GM12801 (cell line): ENCODE data around the gene SPIN1.

Source experiments
- TF ChIP-seq, protein P1 (sequence below): IDR thresholded peaks from one replicate; pipeline ENCODE4 v1.5.1; 2011; ENCODE audit warnings: control low read depth; ENCODE audit not compliant: insufficient read length; ENCODE audit errors: extremely low read depth

SPIN1 gene

DNA sequence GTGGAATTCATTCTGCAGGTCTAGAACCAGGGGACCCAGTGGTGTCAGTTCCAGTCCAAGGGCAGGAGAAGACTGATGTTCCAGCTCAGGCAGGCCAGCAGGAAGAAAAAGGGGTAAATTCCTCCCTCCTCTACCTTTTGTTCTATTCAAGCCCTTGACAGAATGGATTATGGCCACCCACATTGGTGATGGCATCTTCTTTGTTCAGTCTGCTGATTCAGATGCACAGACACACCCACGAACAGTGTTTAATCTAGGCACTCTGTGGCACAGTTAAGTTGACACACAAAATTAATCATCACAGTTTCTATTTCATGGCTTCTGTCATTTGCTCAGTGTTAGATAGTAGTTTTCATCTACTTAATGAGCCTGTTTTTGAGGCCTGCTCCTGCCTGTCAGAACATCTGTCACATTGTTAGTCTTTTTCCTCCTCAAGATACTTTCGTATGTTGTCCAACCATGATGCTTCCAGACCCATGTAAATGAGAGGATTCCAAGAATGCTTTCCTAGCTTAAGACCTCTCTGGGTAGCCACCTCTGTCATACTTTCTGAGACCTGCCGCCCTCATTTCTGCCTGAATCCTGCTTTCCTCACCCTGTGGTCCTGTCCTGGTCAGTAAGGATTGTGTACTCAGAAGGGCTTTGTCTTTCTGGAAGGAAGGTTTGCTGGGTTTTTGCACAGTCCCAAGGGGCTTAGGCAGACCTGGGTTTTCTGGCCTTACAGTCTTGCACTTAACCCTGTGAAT lies 72.5 kb downstream of the SPIN1 start:
- TF ChIP-seq, protein P1, sequence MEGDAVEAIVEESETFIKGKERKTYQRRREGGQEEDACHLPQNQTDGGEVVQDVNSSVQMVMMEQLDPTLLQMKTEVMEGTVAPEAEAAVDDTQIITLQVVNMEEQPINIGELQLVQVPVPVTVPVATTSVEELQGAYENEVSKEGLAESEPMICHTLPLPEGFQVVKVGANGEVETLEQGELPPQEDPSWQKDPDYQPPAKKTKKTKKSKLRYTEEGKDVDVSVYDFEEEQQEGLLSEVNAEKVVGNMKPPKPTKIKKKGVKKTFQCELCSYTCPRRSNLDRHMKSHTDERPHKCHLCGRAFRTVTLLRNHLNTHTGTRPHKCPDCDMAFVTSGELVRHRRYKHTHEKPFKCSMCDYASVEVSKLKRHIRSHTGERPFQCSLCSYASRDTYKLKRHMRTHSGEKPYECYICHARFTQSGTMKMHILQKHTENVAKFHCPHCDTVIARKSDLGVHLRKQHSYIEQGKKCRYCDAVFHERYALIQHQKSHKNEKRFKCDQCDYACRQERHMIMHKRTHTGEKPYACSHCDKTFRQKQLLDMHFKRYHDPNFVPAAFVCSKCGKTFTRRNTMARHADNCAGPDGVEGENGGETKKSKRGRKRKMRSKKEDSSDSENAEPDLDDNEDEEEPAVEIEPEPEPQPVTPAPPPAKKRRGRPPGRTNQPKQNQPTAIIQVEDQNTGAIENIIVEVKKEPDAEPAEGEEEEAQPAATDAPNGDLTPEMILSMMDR, result no peak

DNA sequence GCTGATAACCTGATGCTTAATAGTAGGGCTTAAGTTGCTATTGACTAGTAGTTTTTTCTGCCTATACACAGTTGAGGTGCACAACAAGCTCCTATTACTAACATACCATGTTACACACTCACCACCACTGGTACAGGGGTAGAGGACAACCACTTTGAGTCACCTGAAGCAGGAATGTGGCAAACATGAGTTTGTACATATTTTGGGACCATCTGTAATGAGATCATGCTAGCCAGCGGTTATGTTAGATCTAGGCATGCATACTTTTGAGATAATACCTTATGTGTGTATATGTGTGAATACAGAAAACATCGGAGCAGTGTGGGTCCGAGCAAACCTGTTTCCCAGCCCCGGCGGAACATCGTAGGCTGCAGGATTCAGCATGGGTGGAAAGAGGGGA lies 73.9 kb downstream of the SPIN1 start:
- TF ChIP-seq, protein P1, result no peak

DNA sequence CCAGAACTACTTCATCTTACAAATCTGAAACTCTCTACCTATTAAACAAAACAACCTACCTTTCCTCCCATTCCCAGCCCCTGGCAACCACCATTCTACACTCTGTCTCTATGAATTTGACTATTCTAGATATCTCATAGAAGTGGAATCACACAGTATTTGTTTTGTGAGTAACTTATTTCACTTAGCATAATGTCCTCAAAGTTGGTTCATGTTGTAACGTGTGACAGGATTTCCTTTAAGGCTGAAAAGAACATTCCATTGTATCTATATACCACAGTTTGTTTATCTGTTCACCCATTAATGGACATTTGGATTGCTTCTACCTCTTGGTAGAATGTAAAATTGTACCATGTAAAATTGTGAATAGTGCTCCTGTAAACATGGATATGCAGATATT lies 76.6 kb downstream of the SPIN1 start:
- TF ChIP-seq, protein P1, result no peak

DNA sequence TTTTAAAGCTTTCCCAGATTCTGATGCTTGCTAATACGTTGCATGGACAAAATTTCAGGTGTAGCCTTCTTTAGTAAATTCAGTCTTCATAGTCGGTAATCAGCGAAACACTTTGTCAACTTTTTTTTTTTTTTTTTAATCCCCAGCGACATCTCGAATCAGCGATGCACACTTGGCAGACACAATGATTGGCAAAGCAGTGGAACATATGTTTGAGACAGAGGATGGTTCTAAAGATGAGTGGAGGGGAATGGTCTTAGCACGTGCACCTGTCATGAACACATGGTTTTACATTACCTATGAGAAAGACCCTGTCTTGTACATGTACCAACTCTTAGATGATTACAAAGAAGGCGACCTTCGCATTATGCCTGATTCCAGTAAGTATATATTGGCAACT lies 80.0 kb downstream of the SPIN1 start:
- TF ChIP-seq, protein P1, result no peak

DNA sequence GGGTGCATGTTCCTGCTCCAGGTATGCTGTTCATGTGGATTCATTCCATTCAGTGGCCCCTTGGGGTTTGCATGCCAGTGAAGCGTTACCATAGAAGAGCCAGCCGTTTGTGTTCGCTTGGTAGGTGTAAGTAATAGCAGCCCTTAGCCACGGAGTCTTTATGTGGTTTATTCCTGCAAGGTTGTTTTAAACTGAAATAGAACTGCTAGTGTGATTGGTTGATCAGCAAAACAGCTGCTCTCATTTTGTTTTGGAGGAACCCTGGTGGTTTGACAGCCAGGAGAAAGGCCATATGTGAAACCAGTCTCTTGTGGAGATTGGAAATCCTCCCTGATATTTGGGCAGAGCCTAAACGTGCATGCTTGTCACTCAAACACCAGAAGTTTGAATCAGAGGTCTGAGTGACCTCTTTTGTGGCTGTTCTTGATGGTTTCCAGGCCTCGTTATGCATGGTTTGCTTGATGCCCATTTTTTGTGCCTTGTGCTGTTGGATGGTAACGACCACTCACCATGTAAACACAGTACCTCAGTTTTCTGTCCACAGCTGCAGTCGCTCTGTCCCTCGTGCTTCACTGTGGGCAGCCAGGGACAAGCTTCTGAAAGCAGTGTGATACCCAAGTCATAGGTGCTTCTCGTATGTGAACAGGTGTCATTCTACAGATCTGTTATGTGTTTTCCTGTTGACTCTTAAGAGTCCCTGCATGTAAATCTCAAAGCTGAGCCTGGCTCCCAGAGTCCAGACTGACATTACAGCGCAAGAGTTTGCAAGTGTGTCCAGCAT lies 88.4 kb downstream of the SPIN1 start:
- TF ChIP-seq, protein P1, result no peak

DNA sequence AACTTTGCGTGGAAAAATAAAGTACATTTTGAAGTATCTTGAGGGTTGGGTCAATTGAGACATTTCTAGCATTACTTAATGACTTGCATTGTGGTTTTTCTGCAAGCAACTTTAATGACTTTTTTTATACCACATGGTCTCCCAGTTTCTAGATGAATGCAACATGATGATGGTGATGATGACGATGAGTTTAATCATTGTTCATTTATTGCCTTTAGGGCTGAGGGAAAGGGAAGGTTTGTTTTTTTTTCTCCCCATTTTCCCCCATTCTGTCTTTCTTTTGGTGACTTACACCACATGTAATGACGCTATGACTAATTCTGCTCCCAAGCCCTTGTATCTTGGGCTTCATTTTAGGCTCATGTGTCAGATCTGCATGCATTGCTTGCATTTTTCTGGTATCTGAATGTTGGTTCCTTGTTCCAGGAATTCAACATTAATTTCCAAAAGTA lies 89.1 kb downstream of the SPIN1 start:
- TF ChIP-seq, protein P1, result no peak

DNA sequence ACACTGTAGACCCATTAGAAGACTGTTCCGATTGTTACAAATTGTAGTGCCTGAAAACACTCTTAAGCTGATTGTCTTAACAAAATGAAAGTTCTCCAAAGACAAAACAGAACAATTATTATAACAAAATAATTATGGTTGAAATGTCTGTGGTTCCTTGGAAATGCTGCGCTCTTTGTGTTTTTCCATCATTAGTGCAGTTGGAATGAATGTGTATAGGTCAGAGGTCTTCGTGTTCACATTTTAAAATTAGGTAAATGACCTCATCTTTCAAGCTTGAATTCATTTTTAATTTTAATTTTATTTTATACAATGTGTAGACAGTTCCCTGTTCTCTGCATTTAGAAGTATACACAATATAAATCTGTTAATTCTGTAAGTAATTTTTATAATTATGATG lies 90.0 kb downstream of the SPIN1 start:
- TF ChIP-seq, protein P1, result no peak
